HG03108 (cell line): ENCODE results near the gene MYO5C.
"Not testable (repeated sequence)": the region's sequence is repeated elsewhere in the genome, so short reads cannot be mapped to it uniquely, and the experiment has no call there.

Experiments
- ATAC-seq: cut with Tn5 transposase; IDR thresholded peaks from one replicate; pipeline ENCODE4 v1.9.1; 2021; ENCODE audit warnings: moderate library complexity; ENCODE audit not compliant: unreplicated experiment

The MYO5C gene

DNA sequence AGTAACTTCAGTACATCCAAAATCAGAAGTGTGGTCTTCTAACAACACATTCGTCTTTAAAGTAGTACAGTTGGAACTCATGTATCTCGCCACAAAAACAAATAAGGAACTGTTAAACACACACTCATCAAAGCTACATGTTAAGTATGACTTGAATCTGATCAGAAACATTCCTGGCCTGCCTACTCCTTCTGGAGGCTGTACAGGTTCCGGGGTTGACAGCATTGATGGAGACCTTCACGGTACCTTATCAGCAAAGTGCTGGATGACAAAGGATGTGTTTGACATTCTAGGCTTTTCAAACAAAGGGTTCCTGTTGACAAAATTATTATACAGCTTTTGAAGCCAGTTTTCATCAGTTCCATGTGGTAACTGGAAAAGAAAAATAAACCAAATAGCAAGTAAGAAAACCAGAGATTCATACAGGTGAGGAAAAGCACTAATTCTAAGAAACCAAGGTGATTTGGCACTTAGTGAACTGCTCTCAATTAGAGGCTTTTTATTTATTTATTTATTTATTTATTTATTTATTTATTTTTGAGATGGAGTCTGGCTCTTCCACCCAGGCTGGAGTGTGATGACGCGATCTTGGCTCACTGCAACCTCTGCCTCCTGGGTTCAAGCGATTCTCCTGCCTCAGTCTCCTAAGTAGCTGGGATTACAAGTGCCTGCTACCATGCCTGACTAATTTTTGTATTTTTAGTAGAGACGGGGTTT, 44.3 kb downstream of the MYO5C start:
- no peak for ATAC-seq

DNA sequence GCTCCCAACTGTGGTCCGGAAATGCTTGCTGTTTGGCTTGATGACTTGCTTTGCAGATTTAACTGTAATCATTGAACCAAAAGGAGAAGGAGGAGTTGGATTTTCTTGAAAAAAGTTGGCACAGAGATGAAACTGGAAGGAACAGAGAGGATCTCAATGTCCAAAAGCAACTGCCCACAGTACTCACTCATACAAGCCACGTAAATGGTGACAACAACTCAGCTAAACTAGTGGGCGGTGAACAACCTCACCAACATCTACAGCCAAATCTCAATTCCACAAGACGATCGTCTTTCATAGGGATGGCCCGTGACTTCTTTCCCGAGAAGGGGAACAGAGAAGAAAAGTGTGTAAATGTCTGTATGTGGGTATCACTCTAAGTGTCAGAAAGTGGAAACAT, 48.1 kb downstream of the MYO5C start:
- no peak for ATAC-seq

DNA sequence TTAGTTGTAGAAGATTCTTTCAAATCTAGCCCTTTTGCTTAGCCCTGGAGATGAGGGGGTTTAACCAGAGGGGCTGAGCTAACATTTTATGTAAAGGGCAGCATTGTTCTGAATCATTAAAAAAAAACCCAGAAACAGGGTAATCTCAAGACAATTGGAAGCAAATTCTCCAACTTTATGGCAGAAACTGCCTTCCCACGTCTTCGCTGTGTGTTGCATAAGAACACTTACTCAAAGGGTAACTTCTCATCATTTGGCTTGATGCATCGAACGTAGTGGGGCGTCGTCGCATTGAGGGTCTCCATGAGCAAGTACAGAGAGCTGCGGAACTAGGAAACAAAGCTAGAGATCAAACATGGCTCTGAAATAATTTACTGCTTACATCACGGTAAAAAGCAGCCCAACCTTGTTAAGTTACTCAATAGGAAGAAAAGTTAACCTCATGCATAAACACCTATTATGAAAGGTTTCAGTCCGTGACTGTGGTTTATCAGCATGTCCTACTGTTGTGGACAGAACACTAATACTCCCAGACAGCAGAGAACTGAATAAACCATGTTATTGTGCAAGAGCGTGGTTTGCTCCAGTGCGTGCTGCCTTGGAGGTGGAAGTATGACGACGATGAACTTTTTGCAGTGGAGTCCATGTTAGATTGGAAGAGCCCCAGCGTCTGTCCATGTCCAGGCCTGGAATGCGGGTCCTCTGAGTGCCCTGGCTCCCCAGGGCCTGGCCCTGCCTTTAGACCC, 48.7 kb downstream of the MYO5C start:
- no peak for ATAC-seq

DNA sequence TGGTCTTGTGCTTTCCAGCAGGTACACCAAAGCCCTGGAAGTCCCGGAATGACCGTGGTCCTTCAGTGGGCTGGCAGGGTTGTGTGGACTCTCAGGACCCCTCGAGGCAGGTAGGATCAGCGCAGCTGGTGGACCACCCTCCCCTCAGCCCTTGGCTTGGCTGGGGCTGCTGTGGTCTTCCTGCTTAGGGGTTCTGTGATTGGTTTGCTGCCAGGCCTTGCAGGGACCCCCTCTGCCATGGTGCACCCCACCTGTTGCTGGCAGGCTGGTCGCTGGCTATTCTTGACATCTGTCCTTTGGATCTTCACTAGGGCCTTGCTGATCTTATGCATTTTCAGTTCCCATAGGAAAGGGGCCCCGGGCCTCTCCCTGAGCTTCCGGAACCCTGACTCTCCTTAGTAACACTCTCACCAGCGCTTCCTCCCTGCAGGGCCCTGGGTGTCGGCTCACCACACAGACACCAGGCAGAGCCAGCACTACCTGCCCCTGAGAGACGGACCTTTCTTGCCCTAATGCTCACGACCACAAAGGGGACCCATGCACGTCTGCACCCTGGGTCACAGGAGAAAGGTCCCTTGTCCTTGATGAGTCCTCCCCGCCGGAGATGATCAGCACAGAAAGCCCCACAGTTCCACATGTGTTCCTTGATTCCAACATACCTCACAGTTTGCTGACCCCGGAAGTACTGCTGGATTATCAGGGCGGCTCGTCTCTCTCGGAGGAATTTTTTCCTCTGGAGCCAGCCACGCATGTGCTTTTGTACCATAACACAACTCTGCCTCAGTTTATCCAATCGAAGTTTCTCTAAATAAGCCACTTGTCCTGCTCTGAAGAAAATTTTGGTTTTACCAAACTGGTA, 51.7 kb downstream of the MYO5C start:
- ATAC-seq, result no peak

DNA sequence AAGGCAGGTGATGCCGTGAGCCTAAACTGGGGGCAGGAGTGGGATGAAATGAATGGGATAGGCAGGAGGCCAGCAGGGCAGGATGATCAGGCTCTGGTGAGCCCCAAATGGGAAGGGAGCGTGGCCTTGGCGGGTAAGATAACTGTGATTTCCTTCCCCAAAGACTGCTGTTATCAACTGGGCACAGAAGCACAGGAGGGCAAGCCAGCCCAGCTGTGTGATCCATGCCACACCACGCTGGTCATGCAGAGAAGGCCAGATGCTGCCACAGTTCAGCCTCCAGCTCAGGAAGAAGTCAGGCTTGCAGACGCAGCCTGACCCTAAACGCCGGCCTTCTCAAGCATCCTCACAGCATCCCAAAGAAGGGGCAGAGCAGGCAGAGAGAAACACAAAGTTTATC, 52.3 kb downstream of the MYO5C start:
- ATAC-seq, result no peak

DNA sequence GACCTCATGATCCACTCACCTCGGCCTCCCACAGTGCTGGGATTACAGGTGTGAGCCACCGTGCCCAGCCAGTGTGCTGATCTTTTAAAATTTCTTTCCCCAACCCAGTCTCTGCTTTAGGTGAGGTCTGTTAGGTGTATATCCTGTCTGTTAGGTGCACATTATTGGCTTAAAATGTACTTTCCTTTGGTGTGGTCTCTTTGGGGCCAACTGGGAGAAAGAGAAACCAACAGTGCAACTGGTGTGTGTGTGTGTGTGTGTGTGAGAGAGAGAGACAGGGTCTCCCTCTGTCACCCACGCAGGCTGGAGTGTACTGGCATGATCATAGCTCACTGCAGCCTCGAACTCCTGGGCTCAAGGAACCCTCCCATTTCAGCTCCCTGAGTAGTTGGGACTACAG, 54.1 kb downstream of the MYO5C start:
- no peak for ATAC-seq

DNA sequence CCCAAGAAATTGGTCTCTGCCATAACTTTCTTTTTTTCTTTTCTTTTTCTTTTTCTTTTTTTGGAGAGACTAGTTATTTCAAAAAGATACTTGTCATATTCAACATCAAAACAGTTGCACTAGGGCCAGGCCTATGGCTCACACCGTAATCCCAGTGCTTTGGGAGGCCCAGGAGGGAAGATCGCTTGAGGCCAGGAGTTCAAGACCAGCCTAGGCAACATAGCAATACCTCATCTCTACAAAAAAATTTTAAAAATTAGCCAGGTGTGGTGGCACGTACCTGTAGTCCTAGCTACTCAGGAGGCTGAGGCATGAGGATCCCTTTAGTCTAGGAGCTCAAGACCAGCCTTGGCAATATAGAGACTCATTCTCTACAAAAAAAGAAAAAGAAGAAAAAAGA, 55.4 kb downstream of the MYO5C start:
- no peak for ATAC-seq

DNA sequence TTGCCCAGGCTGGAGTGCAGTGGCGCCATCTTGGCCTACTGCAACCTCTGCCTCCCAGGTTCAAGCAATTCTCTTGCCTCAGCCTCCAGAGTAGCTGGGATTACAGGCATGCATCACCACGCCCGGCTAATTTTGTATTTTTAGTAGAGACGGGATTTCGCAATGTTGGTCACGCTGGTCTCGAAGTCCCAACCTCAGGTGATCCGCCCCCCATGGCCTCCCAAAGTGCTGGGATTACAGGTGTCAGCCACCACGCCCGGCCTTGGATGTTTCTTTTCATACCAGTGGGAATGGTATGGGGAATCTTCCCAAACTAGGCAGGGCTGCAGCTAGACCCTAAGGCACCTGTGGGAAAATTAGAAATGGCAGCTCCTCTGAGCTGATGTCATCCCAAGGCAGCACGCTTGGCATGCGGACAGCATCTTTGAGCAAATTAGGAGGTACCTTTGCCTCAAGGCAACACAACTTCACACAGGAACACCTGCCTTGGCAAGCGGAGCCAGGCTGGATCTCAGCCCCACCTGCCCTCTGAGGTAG, 56.5 kb downstream of the MYO5C start:
- not testable (repeated sequence) for ATAC-seq

DNA sequence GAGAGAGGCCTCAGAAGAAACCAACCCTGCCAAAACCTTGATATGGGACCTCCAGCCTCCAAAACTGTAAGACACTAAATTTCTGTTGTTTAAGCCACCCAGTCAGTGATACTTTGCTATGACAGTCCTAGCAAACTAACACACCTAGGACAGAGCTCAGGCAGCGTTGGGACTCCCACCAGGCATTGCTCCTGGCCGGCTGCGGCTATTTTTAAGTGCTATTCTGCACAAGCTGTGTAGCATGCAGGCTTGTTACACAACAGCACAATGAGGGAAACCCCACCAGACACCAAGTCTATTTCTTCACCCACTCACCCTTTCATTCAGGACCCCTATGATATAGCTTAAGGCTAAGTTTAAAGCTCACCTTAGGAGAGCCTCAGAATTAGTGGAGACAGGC, 57.5 kb downstream of the MYO5C start:
- no peak for ATAC-seq

DNA sequence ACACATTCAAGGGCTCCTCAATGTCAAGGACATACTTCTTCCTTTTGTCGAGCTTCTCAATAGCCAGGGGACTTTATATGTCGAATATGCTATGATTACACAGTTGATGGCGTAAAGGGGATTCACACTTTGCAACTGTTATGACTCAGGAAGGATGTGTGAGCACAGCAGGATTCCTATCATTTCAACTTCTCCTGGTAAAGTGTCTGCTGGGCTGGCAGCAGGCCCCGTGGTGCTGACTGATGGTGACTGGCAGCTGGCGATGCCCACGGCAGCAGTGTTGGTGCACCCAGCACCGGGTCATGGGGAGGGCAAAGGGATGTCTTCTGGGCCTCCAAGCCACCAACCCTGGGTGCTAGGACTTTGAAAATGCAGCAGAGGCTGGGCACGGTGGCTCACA, 59.6 kb downstream of the MYO5C start:
- ATAC-seq, result no peak

DNA sequence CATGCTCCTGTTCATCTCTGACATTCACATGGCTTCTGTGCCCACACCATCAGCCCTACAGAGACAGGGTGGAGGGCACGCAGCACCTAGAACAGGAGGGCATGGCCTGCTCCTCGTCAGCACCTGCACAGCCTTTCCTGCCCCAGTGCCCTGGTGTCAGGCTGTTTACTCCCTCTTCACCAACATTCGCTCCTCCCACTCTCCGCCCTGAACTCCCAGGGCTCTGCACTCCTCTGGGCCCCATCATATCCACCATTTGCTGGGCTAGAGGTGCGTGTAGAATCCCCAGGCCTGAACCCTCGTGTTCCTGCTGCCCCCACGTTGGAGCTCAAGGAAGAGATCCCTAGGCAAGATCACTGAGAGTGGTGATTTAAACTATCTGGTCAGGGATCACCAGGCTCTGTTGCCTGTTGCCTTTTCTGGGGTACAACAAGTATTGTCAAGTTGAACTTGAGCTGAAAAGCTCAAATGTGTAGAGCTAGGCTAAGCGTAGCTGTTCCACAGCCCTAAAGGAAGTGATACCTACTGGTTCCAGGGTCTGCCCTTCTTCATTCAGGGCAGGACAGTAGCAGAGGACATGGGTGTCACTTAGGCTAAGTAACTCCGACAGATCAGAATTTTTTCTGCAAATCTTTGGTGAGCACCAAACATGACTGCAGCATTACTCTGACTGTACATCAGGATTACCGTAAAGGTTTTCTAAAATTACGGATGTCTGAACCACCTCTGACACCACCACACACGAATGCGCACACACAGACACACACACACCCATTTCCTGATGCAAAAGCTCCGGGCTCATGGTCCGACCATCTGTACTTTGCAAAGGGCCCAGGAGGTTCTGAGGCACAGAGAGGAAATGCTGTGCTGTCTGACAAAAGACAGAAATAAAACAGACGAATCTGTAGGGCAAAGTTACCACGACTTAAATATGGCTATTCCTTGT, 60.7 kb downstream of the MYO5C start:
- no peak for ATAC-seq

DNA sequence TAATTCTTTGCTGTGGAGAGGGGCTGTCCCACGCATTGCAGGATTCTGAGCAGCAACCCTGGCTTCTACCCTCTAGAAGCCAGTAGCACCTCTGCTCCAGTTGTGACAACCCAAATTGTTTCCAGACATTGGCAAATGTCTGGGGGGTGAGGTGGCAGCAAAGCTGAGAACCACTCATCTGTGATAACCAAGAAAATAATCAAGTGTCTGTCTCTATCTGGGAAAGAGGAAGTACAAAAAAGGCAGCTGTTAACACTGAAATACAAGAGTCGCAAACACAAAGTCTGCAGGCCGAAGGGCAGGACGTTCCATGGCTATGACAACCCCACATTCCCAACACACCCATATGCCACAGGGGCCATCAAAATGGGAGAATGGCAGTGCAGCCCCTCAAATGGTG, 62.2 kb downstream of the MYO5C start:
- no peak for ATAC-seq

DNA sequence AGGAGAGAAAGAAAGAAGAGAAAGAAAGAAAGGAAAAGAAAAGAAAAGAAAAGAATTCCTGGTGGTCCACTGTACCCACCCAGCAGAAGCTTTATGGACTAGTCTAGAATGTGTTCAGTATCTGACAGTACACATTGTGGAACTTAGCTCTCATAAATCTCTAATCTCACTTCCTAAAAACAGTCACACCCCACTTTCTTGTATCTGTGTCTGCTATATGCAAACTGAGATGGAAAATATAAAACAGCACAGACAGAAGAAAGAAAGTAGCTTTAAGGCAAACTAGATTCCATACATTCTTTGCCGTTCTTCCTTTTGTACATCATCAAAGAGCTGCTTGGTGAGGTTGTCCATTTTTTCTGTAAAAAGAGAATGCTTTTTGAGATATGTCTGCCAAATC, 63.3 kb downstream of the MYO5C start:
- ATAC-seq, result peak; percentile 52

DNA sequence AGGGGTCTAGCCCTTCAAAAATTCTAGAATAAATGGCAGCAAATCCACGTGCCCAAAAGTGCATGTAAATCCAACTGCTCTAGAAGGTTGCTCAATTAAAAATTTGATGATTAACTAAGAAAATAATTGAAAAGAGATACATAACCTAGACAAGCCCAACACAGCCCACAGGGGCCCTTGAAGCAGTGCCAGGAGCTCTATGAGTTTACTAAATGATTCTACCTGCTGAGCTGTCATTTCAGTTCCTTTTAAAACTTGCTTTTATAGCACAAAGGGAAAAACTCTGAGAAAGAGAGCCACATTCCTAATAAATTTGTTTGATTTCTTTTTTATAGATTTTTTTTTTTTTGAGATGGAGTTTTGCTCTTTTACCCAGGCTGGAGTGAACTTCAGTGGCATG, 65.5 kb downstream of the MYO5C start:
- no peak for ATAC-seq

DNA sequence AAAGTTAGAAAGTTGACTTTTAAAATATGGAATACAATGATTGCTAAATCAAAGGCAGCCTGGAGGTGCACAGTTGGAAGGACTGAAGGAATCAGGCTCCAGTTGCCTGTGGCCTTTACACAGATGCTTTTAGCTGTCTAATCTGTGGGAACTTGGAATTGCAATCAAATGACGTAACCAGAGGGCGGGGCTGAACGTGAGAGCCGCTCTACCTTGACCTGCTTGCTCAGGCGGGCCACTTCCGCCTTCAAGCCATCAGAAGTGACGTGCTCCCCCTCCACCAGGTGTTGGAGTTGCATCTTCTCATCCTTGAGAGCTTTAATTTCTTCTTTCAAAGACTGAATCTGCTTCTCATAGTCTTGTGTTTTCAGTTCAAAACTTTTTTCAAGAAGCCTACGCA, 66.7 kb downstream of the MYO5C start:
- no peak for ATAC-seq

DNA sequence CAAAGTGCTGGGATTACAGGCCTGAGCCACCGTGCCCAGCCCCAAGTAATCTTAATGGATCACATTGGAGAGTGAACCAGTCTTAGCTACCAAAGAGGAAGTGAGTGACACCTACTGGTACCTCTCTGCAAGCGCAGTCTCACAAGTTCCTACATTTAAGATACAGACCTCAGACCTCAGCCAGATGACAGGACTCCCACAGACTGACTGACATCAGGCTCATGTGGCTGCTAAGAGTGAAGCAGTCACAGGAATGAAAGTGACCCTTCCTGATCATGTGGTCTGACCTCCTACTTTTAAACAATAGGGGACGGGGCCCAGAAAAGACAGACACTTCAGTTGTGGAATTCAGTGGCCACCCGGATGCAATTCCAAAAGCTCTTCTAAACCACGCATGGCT, 68.1 kb downstream of the MYO5C start:
- peak; percentile 70 for ATAC-seq

DNA sequence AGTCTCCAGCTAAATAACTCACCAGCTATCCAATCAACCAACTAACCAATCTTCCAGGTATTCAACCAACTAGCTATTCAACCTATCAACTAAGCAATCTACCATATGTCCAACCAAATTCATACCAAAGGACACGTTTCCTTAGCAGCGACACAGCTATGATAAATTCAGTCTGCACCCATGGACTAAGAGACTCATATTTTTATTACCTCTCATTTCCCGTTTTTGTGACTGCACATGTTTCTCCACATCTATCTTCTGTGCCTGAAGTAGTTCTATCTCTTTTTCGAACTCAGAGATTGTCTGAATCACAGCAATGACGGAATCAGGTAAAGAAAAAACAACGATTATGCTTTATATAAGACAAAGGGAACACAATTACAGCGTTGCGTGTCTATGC, 70.4 kb downstream of the MYO5C start:
- ATAC-seq, result no peak

DNA sequence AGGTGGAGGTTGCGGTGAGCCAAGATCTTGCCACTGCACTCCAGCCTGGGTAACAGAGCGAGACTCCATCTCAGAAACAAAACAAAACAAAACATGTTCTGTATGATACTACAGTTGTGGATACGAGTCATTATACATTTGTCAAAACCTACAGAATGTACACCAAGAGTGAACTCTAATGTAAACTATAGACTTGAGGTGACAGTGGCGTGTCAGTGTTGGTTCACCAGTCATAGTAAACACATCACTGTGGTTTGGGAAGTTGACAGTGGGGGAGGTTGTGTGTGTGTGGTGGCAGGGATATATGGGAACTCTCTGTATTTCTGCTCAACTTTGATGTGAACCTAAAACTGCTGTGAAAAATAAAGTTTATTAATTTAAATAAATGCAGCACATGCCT, 71.4 kb downstream of the MYO5C start:
- ATAC-seq, result no peak

DNA sequence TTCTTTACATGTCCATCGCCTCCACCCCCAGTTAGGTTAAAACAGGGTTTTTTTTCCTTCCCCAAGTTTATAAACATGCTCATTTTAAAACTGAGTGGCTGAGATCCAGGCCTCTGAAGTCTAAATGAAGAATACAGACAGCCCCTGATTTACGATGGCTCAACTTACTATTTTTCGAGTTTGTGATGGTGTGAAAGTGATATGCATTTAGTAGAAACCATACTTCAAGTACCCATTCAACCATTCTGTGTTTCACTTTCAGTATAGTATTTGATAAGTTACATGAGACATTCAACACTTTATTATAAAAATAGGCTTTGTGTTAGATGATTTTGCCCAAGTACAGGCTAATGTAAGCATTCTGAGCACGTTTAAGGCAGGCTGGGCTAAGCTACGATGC, 73.9 kb downstream of the MYO5C start:
- no peak for ATAC-seq

DNA sequence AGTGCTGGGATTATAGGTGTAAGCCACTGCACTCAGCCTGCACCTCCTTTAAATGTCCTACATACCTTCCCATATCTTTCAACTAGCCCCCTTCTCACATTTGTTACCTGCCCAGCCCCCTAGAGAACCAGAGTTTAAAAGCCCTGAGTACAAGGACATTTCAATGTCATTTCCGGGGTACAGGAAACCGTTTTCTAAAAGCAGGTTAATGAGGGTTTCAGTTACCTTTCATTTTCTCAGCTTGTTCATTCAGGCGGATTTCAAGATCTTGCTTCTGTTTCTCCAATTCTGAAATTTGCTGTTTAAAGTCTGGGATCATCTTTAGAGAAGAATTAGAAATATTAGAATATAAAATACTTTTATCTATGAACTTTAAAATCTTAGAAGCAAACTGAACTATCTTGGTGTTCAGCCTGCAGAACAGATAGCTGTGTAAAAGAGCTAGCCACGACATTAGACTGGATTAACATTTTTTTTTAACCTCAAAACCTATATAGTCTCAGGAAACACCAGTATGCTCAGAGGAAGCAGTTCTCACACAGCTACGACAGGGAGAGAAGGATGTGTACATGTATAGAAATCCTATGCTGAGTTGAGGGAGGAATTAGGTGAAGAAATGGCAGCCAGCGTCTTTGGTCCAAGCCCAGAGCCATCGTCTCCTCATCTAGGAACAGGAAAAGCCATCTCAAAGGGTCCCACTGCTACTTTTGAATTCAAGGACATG, 74.5 kb downstream of the MYO5C start:
- no peak for ATAC-seq
